HG03025 (cell line): ENCODE data around the gene UBXN1.

Source experiments
- ATAC-seq: cut with Tn5 transposase; IDR thresholded peaks from one replicate; pipeline ENCODE4 v1.9.1; 2021; ENCODE audit warnings: mild to moderate bottlenecking, moderate library complexity; ENCODE audit not compliant: unreplicated experiment, low FRiP score

The UBXN1 gene, protein sequence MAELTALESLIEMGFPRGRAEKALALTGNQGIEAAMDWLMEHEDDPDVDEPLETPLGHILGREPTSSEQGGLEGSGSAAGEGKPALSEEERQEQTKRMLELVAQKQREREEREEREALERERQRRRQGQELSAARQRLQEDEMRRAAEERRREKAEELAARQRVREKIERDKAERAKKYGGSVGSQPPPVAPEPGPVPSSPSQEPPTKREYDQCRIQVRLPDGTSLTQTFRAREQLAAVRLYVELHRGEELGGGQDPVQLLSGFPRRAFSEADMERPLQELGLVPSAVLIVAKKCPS

DNA sequence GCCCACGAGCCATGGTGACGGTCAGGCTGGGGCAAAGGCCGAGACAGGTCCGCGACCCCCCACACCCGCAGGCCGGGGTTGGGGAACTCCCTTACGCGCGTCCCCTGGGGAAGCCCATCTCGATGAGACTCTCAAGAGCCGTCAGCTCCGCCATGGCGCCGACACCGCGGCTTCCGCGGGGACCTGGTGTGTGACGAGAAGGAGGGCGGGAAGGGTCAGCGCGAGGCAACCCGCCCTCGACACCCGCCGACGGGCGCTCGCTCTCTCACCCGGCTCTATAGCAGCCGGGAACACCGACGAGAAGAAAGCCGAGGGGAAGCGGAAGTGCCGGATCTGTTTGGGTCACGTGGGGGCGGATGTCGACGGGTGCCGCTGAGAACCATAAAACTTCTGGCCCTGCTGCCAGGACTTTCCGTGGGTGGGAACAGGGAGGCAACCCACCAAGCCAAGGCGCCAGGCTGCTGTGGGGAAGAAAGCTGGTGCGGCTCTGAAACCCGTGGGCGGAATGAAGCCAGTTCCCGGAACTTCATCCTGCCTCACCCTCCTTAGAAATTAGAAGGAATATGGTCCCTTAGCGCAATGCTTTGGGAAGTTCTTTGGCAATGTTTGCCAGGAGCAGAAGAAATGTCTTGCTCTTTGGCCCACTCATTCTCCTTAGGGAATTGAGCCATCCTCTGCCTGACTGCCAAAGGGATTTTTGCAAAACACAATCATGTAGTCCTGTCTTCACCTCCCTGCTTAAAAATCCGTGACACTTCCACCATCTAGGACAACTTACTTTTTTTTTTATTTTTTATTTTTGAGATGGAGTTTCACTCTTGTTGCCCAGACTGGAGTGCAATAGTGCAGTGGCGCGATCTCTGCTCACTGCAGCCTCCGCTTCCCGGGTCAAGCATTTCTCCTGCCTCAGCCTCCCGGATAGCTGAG lies at the start of gene UBXN1:
Gene UBXN1 (minus strand): TSS at position 304 of the 927 bp plus-strand sequence. CDS start 150 bp downstream, at position 154.
- ATAC-seq: no peak

DNA sequence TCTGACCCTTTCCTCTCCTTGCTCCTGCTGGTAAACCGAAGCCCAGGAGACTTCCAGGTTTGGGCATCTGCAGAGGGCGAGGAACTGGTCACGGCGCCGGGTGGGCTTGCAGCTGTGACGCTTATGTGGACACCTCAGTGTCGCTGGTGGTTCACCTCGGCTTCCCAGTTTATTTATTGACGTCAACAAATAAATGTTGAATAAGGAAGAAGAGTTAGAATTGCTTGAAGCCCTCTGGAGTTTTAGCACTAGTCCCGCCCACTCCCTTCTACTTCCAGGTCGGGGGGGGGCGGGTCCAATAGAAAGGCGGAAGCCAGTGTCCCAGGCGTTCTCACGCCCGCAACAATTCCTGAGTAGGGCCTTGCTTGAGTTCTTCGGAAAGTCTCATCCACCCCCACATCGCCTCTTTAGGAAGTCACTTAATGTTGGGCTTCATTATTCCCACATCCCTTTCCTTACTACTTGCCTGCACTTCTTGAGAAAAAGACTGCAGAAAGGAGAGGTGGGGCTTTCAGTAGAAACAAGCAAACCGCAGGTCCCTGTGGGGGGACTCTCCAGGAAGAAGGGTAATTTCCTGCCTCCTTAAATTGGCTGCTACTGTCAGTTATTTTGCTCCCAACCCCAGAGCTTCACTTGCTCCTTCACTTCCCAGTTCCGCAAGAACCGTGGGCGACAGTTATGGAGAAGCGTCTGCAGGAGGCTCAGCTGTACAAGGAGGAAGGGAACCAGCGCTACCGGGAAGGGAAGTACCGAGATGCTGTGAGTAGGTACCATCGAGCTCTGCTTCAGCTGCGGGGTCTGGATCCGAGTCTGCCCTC lies 49.5 kb upstream of the UBXN1 start, which contains the start of gene TTC9C:
Gene TTC9C (plus strand): TSS at position 316 of the 818 bp plus-strand sequence. CDS start 363 bp downstream, at position 679.
- ATAC-seq: no peak

DNA sequence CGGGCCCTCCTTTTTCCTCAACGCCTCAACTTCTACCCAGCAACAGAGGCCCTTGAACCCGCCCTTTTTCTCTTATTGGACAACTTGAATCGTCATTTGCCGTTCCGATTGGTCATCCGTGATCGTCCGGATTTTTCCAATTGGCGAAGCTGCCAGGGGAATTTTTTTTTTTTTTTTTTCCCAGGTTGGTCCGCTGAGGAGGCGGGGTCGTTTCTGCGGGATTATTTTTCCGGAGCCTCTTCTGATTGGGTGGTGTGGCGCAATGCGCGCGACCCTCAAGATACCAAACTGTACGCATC lies 48.9 kb upstream of the UBXN1 start:
- ATAC-seq: peak; percentile 44

DNA sequence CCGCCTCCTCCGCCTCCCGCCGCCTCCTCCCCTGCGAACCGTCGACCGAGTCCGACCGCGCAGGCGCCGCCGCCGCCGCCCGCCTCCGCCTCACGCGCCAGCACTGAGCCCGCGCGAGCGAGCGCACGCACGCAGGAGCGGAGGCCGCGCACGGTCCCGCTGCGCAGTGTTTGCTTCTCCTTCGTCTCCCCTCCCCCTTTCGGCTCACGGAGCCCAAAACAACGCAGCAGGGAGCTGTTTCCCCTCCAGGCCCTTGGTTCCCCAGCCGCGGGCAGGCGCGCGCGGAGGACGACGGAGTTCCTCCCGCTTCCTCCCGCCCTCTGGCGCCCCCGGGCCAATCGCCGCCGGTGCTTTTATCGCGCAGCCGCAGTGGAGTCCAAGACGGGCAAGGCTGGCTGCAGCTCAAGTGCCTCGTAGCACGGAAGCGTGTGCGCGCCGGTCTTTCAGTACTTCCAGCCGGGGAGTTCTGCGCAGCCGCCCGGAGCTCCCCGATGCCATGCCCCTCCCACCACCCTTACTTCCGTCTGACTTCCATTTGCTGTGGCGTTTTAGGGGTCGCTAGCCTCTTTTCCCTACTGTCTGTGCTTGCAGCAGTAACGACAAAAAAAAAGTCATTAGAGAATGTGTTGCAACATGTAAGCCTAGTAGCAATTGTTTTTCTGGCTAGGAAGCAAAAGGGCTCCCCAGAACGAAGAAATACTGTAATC lies 48.4 kb upstream of the UBXN1 start, which contains the start of gene HNRNPUL2:
Gene HNRNPUL2 (minus strand): TSS at position 293 of the 707 bp plus-strand sequence. CDS start 301 bp downstream, outside the sequence.
- peak; percentile 67 for ATAC-seq

DNA sequence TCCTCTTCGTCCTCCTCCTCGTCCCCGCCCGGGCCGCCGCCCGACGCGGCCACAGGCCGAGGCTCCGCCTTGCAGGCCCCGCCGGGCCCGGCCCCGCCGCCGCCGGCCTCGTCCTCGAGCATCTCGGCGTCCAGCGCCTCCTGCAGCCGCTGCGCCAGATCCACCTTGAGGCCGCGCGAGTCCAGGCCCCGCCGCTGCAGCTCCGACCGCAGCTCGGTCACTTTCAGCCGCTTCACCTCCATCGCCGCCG lies 48.0 kb upstream of the UBXN1 start:
- ATAC-seq: no peak

DNA sequence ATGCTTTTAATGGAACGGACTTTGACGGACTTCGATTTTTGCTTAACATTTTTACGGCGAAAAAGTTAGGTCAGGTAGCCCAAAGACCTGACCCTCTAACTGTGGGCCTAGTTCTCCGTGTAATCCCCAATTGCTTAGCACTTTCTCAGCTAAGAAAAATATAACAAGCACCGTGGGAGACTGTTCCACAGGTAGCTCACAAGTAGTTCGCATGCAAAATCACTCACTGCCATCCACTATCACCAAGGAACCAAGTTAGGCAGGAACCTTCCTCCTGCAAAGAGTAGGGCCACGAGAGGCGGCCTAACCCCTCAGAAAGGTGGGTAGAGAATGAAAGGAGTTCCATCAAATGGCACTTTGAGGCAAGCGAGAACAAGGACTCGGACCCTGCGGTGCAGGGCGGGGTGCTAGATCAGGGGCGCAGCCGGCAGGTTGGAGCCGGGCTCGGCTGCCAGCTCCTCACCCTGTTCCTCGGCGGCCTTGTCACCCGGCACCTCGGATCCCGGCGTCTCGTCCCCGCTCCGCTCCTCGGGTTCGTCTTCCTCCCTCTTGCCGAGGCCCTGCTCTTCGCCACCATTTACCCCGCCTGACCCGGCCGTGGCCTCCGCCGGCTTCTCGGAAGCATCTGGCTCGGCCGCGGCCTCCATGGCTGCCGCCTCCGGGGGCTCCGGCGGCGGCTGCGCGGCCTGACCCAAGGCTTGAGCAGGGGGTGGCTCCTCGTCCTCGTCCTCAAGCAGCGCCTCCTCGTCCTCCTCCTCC lies 47.5 kb upstream of the UBXN1 start:
- peak; percentile 5 for ATAC-seq

DNA sequence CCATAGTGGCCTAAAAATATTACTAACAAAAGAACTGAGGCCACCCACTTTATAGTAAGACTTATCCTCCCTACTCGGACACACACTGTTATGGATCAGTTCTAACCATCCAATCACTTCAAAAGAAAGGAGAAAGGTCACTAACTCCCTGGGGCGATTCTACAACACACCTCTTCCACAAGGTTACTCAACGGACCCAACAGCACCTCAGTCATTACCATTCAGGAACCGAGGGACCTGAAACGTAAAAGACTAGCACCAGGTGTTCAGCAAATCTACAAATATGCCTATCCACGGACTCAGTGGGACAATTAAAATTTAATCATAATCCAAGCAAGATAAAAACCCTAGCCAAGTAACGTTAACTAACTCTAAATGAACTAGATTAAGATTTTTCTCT lies 46.8 kb upstream of the UBXN1 start:
- no peak for ATAC-seq

DNA sequence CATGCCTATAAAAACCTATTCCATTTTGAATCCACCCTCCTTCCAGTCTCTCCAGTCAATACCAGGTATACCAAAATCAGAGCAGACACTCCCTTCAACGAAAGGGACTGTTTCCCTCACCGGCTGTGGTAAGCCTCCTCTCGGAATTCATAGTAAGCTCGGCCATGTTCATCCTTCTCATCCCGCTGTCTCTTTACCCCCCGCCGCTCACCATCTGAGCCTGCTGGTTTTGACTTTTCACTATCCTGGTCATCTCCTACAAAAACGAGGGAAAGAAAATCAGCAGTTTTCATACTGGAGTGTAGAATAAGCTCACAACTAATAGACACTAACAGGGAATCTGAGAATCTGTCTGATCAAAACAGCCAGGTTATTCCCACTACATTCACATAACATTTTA lies 45.3 kb upstream of the UBXN1 start:
- ATAC-seq: no peak

DNA sequence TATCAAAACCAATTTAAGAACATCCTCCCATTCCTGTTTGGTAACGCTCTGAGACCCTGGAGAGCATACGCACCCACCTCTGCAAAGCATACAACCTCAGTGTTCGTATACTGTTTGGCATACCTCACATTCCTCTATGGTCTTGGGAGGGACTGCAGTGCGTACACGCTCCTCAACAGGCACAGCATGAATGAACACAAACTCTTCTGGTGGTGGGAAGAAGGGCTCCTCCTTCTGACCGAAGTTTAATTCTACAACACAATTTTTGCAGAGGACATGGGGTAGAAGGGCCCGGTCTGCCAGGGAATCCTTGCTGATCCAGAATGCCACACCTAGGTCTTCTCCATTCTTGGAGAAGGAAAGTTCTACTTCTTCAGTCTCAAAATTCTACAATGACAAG lies 43.1 kb upstream of the UBXN1 start:
- no peak for ATAC-seq

DNA sequence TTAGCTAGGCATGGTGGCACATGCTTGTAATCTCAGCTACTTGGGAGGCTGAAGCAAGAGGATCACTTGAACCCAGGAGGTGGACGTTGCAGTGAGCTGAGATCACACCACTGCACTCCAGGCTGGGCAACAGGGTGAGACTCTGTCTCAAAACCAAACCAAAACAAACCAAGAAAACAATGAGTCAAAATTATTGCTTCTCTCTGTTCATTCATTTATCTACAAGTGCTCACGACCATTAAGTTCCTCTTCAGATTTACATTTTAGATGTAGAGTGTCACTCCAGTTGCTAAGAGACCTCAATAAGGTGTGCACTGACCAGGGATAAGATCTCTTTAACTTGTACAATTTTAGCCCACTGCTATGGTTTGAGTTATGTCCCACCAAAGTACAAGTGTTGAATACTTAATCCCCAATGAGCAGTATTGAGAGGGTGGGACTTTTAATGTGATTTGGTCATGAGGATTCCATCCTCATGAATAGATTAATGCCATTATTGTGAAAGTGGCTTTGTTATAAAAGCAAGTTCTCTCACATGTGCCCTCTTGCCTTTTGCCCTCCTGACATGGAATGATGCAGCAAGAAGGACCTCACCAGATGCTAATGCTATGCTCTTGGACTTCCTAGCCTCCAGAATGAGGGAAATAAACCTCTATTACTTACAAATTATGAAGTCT lies 40.6 kb upstream of the UBXN1 start:
- no peak for ATAC-seq

DNA sequence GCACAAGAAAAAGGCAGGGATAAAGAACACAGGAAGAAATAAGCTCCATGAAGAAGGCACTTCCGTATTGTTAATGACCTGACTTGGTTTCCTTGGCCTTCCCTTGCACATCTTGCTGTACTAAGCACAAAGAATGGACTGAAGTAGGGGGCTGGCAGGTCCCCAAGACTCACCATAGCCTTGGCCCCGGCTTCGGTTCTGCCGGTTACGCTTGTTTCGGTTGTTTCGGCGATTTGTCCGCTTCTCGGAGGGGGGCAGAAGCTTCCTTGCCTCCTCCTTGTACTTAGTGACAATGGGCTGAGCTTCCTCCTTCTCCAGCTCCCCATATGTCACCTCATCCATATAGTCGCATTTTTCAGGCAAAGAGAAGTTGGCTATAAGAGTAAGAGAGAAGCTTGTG lies 37.9 kb upstream of the UBXN1 start:
- no peak for ATAC-seq

DNA sequence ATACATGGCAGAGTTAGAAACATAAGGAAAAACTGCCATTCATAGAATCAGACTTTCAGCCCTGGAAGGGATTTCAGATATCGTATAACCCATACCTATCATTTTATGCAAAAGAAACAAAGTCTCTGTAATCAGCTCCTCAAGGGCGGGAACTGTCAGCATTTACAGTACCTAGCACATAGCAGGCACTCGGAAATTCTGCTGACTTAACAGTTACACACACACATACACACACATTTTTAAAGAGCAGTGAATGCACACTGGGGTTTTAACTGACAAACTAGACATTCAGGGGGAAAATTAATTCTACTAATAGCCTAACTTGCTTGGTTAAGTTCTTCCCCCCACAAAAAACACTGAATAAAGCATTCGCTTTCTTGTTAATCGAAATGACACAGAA lies 37.3 kb upstream of the UBXN1 start:
- no peak for ATAC-seq

DNA sequence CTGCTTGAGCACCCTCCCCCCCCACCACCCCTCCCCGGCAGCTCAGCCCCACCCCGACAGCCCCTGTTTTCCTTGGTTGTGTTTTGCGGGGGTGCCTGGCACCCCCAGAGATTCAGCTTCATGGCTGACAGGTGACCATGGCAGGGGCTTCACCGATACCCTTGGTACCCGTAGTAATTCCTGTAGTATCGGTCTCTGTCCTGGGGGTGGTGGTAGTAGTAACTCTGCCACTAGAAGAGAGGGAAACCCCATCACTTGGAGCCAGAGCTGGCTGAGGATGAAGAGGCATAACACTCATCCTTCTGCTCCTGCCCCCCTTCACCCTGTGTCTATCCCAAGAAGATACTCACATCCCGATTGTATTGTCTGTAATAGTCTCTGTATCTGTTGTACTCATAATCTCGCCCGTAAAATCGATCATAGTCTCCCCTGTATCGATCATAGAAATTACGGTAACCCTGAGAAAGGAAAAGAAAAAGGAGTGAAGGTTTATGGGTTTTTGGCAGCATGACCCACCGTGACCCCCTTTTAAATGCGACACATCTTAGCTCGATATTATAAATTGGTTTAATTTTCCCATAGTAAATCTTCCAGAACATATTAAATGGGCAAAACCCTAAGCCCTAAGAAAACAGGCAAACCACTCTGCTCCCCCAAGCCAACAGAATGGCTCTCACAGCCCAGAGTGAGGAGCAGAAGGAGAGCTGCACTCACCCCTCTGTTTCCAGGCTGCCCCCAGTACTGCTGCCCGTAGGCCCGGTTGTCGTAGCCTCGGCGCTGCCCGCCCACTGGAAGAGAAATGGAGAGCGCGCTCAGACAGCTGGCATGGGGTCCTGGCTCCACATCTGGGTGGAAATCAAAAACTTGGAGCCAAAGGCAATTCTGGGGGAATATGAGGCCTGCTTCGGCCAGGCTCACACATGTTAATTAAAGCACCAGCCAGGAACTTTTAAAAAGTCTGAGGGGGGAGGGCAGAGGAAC lies 36.6 kb upstream of the UBXN1 start:
- no peak for ATAC-seq

DNA sequence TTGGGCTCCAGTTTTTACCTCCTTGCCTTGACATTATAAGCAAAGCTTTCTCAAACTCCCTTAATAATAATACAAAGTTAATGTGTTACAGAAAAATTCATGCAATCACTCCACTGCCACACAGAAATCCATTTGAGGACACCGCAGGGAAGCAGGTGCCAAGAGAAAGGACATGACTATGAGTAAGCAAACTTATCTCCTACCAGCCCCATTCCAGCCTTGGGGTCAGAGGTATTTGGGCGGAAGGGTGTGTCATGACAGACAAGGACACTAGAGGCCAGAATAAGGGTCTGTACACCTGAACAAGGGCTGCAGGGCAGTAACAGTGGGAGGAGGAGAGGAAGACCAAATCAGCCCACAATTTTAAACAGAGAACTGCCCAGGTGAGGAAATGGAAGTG lies 34.5 kb upstream of the UBXN1 start:
- no peak for ATAC-seq

DNA sequence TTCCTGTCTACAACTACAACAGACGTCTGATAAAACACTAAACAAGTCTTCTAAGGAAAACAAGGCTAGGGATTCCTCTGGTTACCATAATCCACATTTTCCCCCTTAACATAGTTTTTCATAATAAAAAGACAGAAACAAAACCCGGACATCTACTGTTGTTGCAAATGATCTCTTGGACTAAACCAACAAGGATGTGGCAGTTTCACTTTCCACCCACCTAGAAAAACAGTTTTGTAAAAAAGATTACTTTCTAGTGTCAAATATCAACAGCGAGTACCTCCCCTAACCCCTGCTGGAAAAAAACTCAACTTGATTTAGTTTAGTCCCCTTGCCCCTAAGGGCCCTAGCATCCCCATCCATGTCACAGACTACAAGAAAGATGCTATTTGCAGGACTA lies 34.0 kb upstream of the UBXN1 start:
- no peak for ATAC-seq

DNA sequence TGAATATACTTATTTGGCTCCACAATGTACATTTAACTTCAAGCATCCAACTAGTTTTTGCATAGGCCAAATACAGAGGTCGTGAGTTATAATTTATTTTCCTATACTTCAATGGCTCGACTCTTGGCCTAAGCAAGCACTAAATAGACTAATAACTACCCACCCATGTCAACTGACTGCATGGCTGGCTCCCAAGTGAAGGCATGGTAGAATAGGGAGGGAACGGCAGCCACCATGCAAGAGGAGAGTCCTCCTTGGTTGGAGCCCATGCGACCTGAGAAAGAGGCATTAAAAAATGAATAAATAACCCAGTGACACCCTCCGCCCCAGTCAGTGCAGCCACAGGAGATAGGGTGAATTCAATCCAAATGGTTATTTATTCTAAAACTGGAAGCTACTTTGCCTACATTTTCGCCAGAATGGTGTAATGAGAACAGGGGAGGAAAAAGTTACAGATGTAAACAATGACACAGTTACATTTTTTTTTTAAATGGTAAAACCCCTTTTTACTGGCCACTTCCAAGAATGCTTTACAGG lies 33.5 kb upstream of the UBXN1 start:
- no peak for ATAC-seq

DNA sequence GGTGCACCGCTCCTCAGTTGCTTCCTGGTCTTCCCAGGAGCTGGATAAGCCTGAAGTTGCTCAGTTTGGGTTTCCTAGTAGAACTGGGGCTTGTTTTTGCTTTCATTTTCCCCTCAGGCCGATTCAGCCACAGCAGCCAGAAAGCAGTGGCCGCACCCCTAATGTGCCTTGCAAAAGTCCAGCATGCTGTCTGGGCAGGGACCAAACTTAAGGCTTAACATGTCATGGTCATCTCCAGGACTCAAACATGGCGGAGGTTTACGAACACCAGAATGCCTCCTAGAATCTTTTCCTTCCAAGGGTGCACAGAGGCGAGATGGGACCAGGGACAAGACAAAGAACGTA lies 31.1 kb upstream of the UBXN1 start:
- peak; percentile 2 for ATAC-seq
